ENCODE data around the gene CPOX.

- TF ChIP-seq CTCF (IDR thresholded peaks at IDR 0.05; ENCODE audit: low read depth, low read length) (no peak), POLR2A (IDR thresholded peaks at IDR 0.05; ENCODE audit: extremely low read depth, insufficient read length) (no peak), MAX (IDR thresholded peaks at IDR 0.05; ENCODE audit: low read depth, low read length) (no peak)
These were observed 41.7 kb downstream of the CPOX start for GRCh38 chr3:98551754-98552153.
